ENCODE data around the gene SPIRE1.
"Not testable (repeated sequence)": the region's sequence is repeated elsewhere in the genome, so short reads cannot be mapped to it uniquely, and the experiment has no call there.

The SPIRE1 gene

GRCh38 chr18:12598181-12598930 lies 59.6 kb downstream of the SPIRE1 start:
- no peak for DNase-seq (ENCODE audit: low spot score)

GRCh38 chr18:12597760-12598159 lies 60.1 kb downstream of the SPIRE1 start:
- DNase-seq (ENCODE audit: low spot score), result no peak

GRCh38 chr18:12595571-12596255 lies 62.2 kb downstream of the SPIRE1 start:
- DNase-seq (ENCODE audit: low spot score), result no peak

- no peak for DNase-seq (ENCODE audit: low spot score)
Measured at GRCh38 chr18:12593866-12594265, 64.0 kb downstream of the SPIRE1 start.

- no peak for DNase-seq (ENCODE audit: low spot score)
Measured at GRCh38 chr18:12592597-12593127, 65.2 kb downstream of the SPIRE1 start.

- no peak for DNase-seq (ENCODE audit: low spot score)
Measured at GRCh38 chr18:12589448-12589847, 68.5 kb downstream of the SPIRE1 start.

GRCh38 chr18:12586956-12587355 lies 71.0 kb downstream of the SPIRE1 start:
- no peak for DNase-seq (ENCODE audit: low spot score)

GRCh38 chr18:12585218-12585617 lies 72.7 kb downstream of the SPIRE1 start:
- DNase-seq (ENCODE audit: low spot score), result no peak

- no peak for DNase-seq (ENCODE audit: low spot score)
Measured at GRCh38 chr18:12580630-12581342, 77.1 kb downstream of the SPIRE1 start.

GRCh38 chr18:12579775-12580174 lies 78.1 kb downstream of the SPIRE1 start:
- no peak for DNase-seq (ENCODE audit: low spot score)

- DNase-seq (ENCODE audit: low spot score), result no peak
Measured at GRCh38 chr18:12577848-12578247, 80.1 kb downstream of the SPIRE1 start.

GRCh38 chr18:12574494-12575185 lies 83.3 kb downstream of the SPIRE1 start:
- no peak for DNase-seq (ENCODE audit: low spot score)

GRCh38 chr18:12571630-12572029 lies 86.3 kb downstream of the SPIRE1 start:
- DNase-seq (ENCODE audit: low spot score), result no peak

GRCh38 chr18:12569791-12570190 lies 88.1 kb downstream of the SPIRE1 start:
- no peak for DNase-seq (ENCODE audit: low spot score)

GRCh38 chr18:12567849-12568248 lies 90.1 kb downstream of the SPIRE1 start:
- no peak for DNase-seq (ENCODE audit: low spot score)

GRCh38 chr18:12564861-12565260 lies 93.0 kb downstream of the SPIRE1 start:
- DNase-seq (ENCODE audit: low spot score), result no peak

GRCh38 chr18:12564378-12564777 lies 93.5 kb downstream of the SPIRE1 start:
- no peak for DNase-seq (ENCODE audit: low spot score)

GRCh38 chr18:12560600-12560999 lies 97.3 kb downstream of the SPIRE1 start:
- not testable (repeated sequence) for DNase-seq (ENCODE audit: low spot score)

- DNase-seq (ENCODE audit: low spot score), result no peak
Measured at GRCh38 chr18:12559319-12559718, 98.6 kb downstream of the SPIRE1 start.

- DNase-seq (ENCODE audit: low spot score), result no peak
Measured at GRCh38 chr18:12556946-12557806, 100.7 kb downstream of the SPIRE1 start.

GRCh38 chr18:12554796-12555388 lies 103.0 kb downstream of the SPIRE1 start:
- DNase-seq (ENCODE audit: low spot score), result no peak

All from left forelimb (tissue), 1 donor.